DOHH2 (cell line): ENCODE measurements around the gene COLQ.

ENCODE experiments used
- CTCF ChIP-seq: fragments of 200-600 bp; sonication (generic); IDR thresholded peaks from one replicate; pipeline ENCODE4 v1.5.1; 2014; ENCODE audit warnings: antibody characterized with exemption, mild to moderate bottlenecking, low read depth, low read length; ENCODE audit not compliant: poor library complexity, severe bottlenecking
- EZH2phosphoT487 ChIP-seq: fragments of 200-600 bp; sonication (generic); IDR thresholded peaks from 2 replicates; pipeline ENCODE4 v1.6.1; 2017; ENCODE audit warnings: borderline replicate concordance, mild to moderate bottlenecking, antibody characterized with exemption, low read length, moderate library complexity, mixed read lengths

GRCh38 chr3:15538345-15538744, 16.8 kb upstream of the COLQ start:
- no peak for TF ChIP-seq CTCF
- no peak for TF ChIP-seq EZH2phosphoT487
